ENCODE results near the gene MPPED2. TPM values are rescaled to one million over a fixed set of nuclear protein-coding genes. Genes with fewer than 3 reads are reported as not detected.

The MPPED2 gene
- total RNA-seq, 4 donors from 2014 or later, result 0.51 to 19.5 (median 9.3) TPM

DNA sequence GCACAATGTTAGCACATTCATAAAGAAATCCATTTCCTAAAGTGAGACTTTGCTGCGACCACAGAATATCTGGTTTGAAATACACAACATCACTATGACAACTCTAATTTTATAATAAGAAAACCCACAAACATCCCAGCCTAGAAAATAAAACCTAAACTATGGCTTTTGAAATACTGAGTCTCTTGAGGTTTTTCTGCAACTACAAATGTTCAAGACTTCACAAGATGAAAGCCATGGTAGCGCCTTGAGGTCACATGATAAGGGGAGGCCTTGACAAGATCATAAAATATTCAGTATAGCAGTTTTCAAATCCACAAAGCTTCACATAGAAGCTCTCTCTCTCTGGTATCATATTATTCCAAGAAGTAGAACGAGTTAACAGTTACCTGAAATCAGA lies 126.8 kb downstream of the MPPED2 start:
- no peak for TF ChIP-seq POLR2A (IDR thresholded peaks at IDR 0.05)
- TF ChIP-seq, protein P1, sequence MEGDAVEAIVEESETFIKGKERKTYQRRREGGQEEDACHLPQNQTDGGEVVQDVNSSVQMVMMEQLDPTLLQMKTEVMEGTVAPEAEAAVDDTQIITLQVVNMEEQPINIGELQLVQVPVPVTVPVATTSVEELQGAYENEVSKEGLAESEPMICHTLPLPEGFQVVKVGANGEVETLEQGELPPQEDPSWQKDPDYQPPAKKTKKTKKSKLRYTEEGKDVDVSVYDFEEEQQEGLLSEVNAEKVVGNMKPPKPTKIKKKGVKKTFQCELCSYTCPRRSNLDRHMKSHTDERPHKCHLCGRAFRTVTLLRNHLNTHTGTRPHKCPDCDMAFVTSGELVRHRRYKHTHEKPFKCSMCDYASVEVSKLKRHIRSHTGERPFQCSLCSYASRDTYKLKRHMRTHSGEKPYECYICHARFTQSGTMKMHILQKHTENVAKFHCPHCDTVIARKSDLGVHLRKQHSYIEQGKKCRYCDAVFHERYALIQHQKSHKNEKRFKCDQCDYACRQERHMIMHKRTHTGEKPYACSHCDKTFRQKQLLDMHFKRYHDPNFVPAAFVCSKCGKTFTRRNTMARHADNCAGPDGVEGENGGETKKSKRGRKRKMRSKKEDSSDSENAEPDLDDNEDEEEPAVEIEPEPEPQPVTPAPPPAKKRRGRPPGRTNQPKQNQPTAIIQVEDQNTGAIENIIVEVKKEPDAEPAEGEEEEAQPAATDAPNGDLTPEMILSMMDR (IDR thresholded peaks at IDR 0.05), result no peak
- H3K36me3 ChIP-seq, result no peaks in the 10 kb centered on the region
- H3K4me3 ChIP-seq, result no peak overlapping the region
- intact Hi-C loops (cut with DNase I; ENCODE audit: low total_unique reads), result no loop called here
- H3K9me3 ChIP-seq, result no peaks in the 10 kb centered on the region
- no peaks in the 10 kb centered on the region for H3K27me3 ChIP-seq
- H3K27ac ChIP-seq, result no peak overlapping the region
- no peaks in the 10 kb centered on the region for H3K4me1 ChIP-seq
- DNase-seq, result no peak

DNA sequence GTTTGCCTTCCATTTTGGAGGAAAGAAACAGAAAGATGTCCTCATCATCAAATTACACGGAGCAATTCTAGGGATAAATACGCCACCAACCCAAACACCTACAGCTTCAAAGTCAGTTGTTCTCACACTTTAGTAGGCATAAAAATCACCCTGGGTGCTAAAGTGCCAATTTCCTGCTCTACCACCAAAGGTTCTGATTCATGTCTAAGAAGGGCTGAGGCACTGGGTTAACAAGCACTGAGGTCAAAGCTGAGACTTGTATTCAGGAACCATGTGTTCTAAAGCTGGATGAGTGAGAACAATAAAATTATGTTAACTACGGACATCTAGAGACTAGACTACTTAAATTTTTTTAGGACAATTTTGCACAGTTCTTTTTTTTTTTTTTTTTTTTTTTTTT lies 127.6 kb downstream of the MPPED2 start:
- Histone ChIP-seq H3K4me1 (no peaks in the 10 kb centered on the region), H3K36me3 (no peaks in the 10 kb centered on the region), H3K4me3 (no peak overlapping the region), H3K27ac (no peak overlapping the region), H3K27me3 (no peaks in the 10 kb centered on the region), H3K9me3 (no peaks in the 10 kb centered on the region)
- no peak for DNase-seq
- TF ChIP-seq, protein P1 (IDR thresholded peaks at IDR 0.05), result no peak
- TF ChIP-seq POLR2A (IDR thresholded peaks at IDR 0.05), result no peak
- intact Hi-C loops (cut with DNase I; ENCODE audit: low total_unique reads), result no loop called here

DNA sequence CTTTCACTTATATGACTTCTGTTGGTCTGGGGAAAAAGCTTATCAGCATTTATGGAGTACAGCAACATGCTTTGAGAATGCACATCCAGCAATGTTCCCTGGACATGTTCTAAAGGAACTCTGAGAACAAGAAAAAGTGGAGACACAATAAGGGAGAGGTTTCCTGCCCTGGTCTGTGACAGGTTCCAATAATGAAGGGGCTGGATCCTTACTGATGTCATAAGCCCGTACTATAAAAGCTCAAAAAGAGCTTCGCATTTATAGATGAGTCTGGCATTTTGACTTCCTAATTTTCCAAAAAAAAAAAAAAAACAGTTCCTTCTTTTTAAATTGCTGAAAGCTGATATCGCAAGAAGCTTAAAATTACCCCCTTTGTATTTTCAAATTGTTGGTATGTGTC lies 129.1 kb downstream of the MPPED2 start:
- Histone ChIP-seq H3K27me3 (no peaks in the 10 kb centered on the region), H3K36me3 (no peaks in the 10 kb centered on the region), H3K4me1 (no peaks in the 10 kb centered on the region), H3K4me3 (no peak overlapping the region), H3K9me3 (no peaks in the 10 kb centered on the region), H3K27ac (no peak overlapping the region)
- intact Hi-C loops (cut with DNase I; ENCODE audit: low total_unique reads), result no loop called here
- TF ChIP-seq, protein P1 (IDR thresholded peaks at IDR 0.05), result no peak
- TF ChIP-seq POLR2A (IDR thresholded peaks at IDR 0.05), result no peak
- DNase-seq, result no peak

- intact Hi-C loops (cut with DNase I; ENCODE audit: low total_unique reads), result no loop called here
- H3K9me3 ChIP-seq, result no peaks in the 10 kb centered on the region
- no peaks in the 10 kb centered on the region for H3K4me1 ChIP-seq
- no peak overlapping the region for H3K4me3 ChIP-seq
- H3K27me3 ChIP-seq, result no peaks in the 10 kb centered on the region
- no peak overlapping the region for H3K27ac ChIP-seq
- no peak for DNase-seq
- no peak for TF ChIP-seq POLR2A (IDR thresholded peaks at IDR 0.05)
- TF ChIP-seq, protein P1 (IDR thresholded peaks at IDR 0.05), result no peak
- H3K36me3 ChIP-seq, result no peaks in the 10 kb centered on the region
Measured at GRCh38 chr11:30455025-30455424, 131.1 kb downstream of the MPPED2 start.

GRCh38 chr11:30454541-30454940 lies 131.6 kb downstream of the MPPED2 start:
- H3K27ac ChIP-seq, result no peak overlapping the region
- H3K27me3 ChIP-seq, result no peaks in the 10 kb centered on the region
- TF ChIP-seq, protein P1 (IDR thresholded peaks at IDR 0.05), result no peak
- TF ChIP-seq POLR2A (IDR thresholded peaks at IDR 0.05), result no peak
- no peaks in the 10 kb centered on the region for H3K4me1 ChIP-seq
- no peaks in the 10 kb centered on the region for H3K36me3 ChIP-seq
- H3K4me3 ChIP-seq, result no peak overlapping the region
- intact Hi-C loops (cut with DNase I; ENCODE audit: low total_unique reads), result no loop called here
- no peak for DNase-seq
- no peaks in the 10 kb centered on the region for H3K9me3 ChIP-seq
